ENCODE results near the gene SLCO2B1. TPM values are rescaled to one million over a fixed set of nuclear protein-coding genes. Genes with fewer than 3 reads are reported as not detected.

The SLCO2B1 gene
- total RNA-seq, 4 donors from 2014 or later, result 72.9 to 165 (median 111) TPM

GRCh38 chr11:75202195-75202594 lies 51.3 kb downstream of the SLCO2B1 start:
- H3K9me3 ChIP-seq, result no peaks in the 10 kb centered on the region
- H3K4me1 ChIP-seq, result peaks cover 0 to 3% (median 0%) of the 10 kb centered on the region in 4 donors
- H3K27ac ChIP-seq, result no peak overlapping the region
- in situ Hi-C loops (cut with MboI; ENCODE audit: low pct_ligation_motif_present in 1 of 4, low pct_unique_long_range_greater_than_20kb in 1 of 4, low sequenced_read_pairs in 3 of 4), result loop anchor here in 2 of 4 donors (5.0 to 10.0 kb wide), 2 partner anchors 57 to 60 kb away; no protein-coding TSS in a partner anchor
- DNase-seq, result no peak
- intact Hi-C loops (cut with DNase I; ENCODE audit: low total_unique reads), result no loop called here
- no peak for TF ChIP-seq POLR2A (IDR thresholded peaks at IDR 0.05)
- no peak for TF ChIP-seq EP300 (IDR thresholded peaks at IDR 0.05; ENCODE audit: low read depth)
- TF ChIP-seq, protein P1, sequence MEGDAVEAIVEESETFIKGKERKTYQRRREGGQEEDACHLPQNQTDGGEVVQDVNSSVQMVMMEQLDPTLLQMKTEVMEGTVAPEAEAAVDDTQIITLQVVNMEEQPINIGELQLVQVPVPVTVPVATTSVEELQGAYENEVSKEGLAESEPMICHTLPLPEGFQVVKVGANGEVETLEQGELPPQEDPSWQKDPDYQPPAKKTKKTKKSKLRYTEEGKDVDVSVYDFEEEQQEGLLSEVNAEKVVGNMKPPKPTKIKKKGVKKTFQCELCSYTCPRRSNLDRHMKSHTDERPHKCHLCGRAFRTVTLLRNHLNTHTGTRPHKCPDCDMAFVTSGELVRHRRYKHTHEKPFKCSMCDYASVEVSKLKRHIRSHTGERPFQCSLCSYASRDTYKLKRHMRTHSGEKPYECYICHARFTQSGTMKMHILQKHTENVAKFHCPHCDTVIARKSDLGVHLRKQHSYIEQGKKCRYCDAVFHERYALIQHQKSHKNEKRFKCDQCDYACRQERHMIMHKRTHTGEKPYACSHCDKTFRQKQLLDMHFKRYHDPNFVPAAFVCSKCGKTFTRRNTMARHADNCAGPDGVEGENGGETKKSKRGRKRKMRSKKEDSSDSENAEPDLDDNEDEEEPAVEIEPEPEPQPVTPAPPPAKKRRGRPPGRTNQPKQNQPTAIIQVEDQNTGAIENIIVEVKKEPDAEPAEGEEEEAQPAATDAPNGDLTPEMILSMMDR (IDR thresholded peaks at IDR 0.05), result no peak
- no peak for TF ChIP-seq POLR2AphosphoS5 (IDR thresholded peaks at IDR 0.05)
- no peaks in the 10 kb centered on the region for H3K36me3 ChIP-seq
- 85 to 90% methylated on average over 2 to 6 of the region's 6 CpGs for WGBS, 2 donors (ENCODE audit: low coverage in 1 of 2)
- H3K4me3 ChIP-seq, result no peak overlapping the region
- H3K27me3 ChIP-seq, result no peaks in the 10 kb centered on the region

GRCh38 chr11:75203138-75203537 lies 52.2 kb downstream of the SLCO2B1 start:
- TF ChIP-seq POLR2AphosphoS5 (IDR thresholded peaks at IDR 0.05), result no peak
- TF ChIP-seq POLR2A (IDR thresholded peaks at IDR 0.05), result no peak
- no peak for TF ChIP-seq EP300 (IDR thresholded peaks at IDR 0.05; ENCODE audit: low read depth)
- TF ChIP-seq, protein P1 (IDR thresholded peaks at IDR 0.05), result no peak
- Histone ChIP-seq H3K4me3 (no peak overlapping the region), H3K27ac (no peak overlapping the region), H3K4me1 (peaks cover 0 to 3% (median 0%) of the 10 kb centered on the region in 4 donors), H3K27me3 (no peaks in the 10 kb centered on the region), H3K9me3 (no peaks in the 10 kb centered on the region), H3K36me3 (no peaks in the 10 kb centered on the region)
- intact Hi-C loops (cut with DNase I; ENCODE audit: low total_unique reads) (no loop called here), in situ Hi-C loops (cut with MboI; ENCODE audit: low pct_ligation_motif_present in 1 of 4, low pct_unique_long_range_greater_than_20kb in 1 of 4, low sequenced_read_pairs in 3 of 4) (loop anchor here in 2 of 4 donors (5.0 to 10.0 kb wide), 2 partner anchors 58 to 61 kb away; no protein-coding TSS in a partner anchor)
- no peak for DNase-seq
- 91% methylated on average over 11 of the region's 13 CpGs; no CpG with 5 or more reads in 1 of the 2 donors for WGBS, 2 donors (ENCODE audit: low coverage in 1 of 2)

DNA sequence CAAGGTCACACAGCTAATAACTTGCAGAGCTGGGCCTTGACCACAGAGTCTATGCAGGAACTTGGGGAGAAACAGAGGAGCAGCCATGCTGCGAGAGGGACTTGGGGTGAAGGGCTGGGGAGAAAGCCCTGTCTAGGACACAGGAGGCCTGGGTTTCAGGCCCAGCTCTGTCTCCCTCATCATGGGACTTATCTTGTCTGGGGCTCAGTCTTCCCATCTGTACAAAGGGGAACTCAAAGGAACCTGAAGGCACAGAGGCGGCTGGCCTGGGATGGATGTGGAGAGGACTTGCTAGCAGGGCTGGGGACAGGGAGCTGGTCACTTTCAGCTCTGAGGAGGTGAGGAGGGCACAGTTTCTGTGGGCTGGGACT lies 52.7 kb downstream of the SLCO2B1 start:
- in situ Hi-C loops (cut with MboI; ENCODE audit: low pct_ligation_motif_present in 1 of 4, low pct_unique_long_range_greater_than_20kb in 1 of 4, low sequenced_read_pairs in 3 of 4) (loop anchor here in 2 of 4 donors (5.0 to 10.0 kb wide), 2 partner anchors 59 to 61 kb away; no protein-coding TSS in a partner anchor), intact Hi-C loops (cut with DNase I; ENCODE audit: low total_unique reads) (loop anchor here (2.0 kb wide), 1 partner anchor 59 kb away; no protein-coding TSS in a partner anchor)
- H3K27ac ChIP-seq, result no peak overlapping the region
- 88% methylated on average over 2 of the region's 2 CpGs; no CpG with 5 or more reads in 1 of the 2 donors for WGBS, 2 donors (ENCODE audit: low coverage in 1 of 2)
- H3K4me1 ChIP-seq, result peaks cover 0 to 3% (median 0%) of the 10 kb centered on the region in 4 donors
- H3K4me3 ChIP-seq, result no peak overlapping the region
- H3K27me3 ChIP-seq, result no peaks in the 10 kb centered on the region
- no peaks in the 10 kb centered on the region for H3K36me3 ChIP-seq
- no peak for TF ChIP-seq POLR2AphosphoS5 (IDR thresholded peaks at IDR 0.05)
- no peak for TF ChIP-seq EP300 (IDR thresholded peaks at IDR 0.05; ENCODE audit: low read depth)
- no peak for TF ChIP-seq POLR2A (IDR thresholded peaks at IDR 0.05)
- TF ChIP-seq, protein P1 (IDR thresholded peaks at IDR 0.05), result no peak
- DNase-seq, result no peak
- no peaks in the 10 kb centered on the region for H3K9me3 ChIP-seq

GRCh38 chr11:75204012-75204674 lies 53.2 kb downstream of the SLCO2B1 start:
- no peak overlapping the region for H3K27ac ChIP-seq
- TF ChIP-seq POLR2AphosphoS5 (IDR thresholded peaks at IDR 0.05) (no peak), EP300 (IDR thresholded peaks at IDR 0.05; ENCODE audit: low read depth) (no peak), POLR2A (IDR thresholded peaks at IDR 0.05) (no peak)
- TF ChIP-seq, protein P1 (IDR thresholded peaks at IDR 0.05), result no peak
- no peak for DNase-seq
- no peak overlapping the region for H3K4me3 ChIP-seq
- in situ Hi-C loops (cut with MboI; ENCODE audit: low pct_ligation_motif_present in 1 of 4, low pct_unique_long_range_greater_than_20kb in 1 of 4, low sequenced_read_pairs in 3 of 4), result loop anchor here in 2 of 4 donors (5.0 to 10.0 kb wide), 2 partner anchors 59 to 62 kb away; no protein-coding TSS in a partner anchor
- H3K27me3 ChIP-seq, result no peaks in the 10 kb centered on the region
- 78% methylated on average over 10 of the region's 10 CpGs; no CpG with 5 or more reads in 1 of the 2 donors for WGBS, 2 donors (ENCODE audit: low coverage in 1 of 2)
- intact Hi-C loops (cut with DNase I; ENCODE audit: low total_unique reads), result loop anchor here (2.0 kb wide), 1 partner anchor 59 kb away; no protein-coding TSS in a partner anchor
- no peaks in the 10 kb centered on the region for H3K9me3 ChIP-seq
- no peaks in the 10 kb centered on the region for H3K36me3 ChIP-seq
- H3K4me1 ChIP-seq, result peaks cover 0 to 3% (median 0%) of the 10 kb centered on the region in 4 donors

Measured in transverse colon (tissue), 4 donors.